ENCODE results near the gene HOXB7. TPM values are rescaled to one million over a fixed set of nuclear protein-coding genes. Genes with fewer than 3 reads are reported as not detected.

HOXB7 gene
- total and polyA plus RNA-seq, 10 of the 15 experiments (the other 5 are each of a cell fraction or from before 2014, with no cell fraction given) = 2.8 to 7.4 (median 4.2) TPM

GRCh38 chr17:48593840-48594537, 16.8 kb downstream of the HOXB7 start:
- ATAC-seq (peak; percentile 75), DNase-seq (ENCODE audit: low read depth, low spot score) (no peak), FAIRE-seq (peak; percentile 78)
- intact Hi-C loops (cut with micrococcal nuclease; ENCODE audit: unreplicated experiment) (loop anchor here (1.0 to 2.0 kb wide), 3 partner anchors 257 to 333 kb away; no protein-coding TSS in a partner anchor), in situ Hi-C loops (cut with MboI) (no loop called here)
- Histone ChIP-seq H3K4me1 (ENCODE audit: control insufficient read depth, insufficient read depth, low read length) (peaks cover 10% of the 10 kb centered on the region), H3K36me3 (ENCODE audit: control insufficient read depth in 2 of 2, insufficient read depth in 2 of 2, low read length in 1 of 2) (no peaks in the 10 kb centered on the region), H3K9me3 (replicated peaks; ENCODE audit: control insufficient read depth, insufficient read depth, low read length) (no peaks in the 10 kb centered on the region), H3K27ac (ENCODE audit: control insufficient read depth, insufficient read depth) (no peak overlapping the region), H2AFZ (ENCODE audit: control insufficient read depth, low read depth, low read length) (peak overlapping the region; percentile 67), H3K9ac (ENCODE audit: control insufficient read depth, insufficient read depth, low read length) (no peak overlapping the region), H4K20me1 (ENCODE audit: control insufficient read depth, insufficient read depth) (no peaks in the 10 kb centered on the region), H3K27me3 (replicated peaks in 1 of 2; ENCODE audit: control insufficient read depth in 2 of 2, insufficient read depth in 2 of 2, low read length in 1 of 2) (peaks cover 5 to 33% of the 10 kb centered on the region in 2 experiments), H3K79me2 (ENCODE audit: control insufficient read depth, insufficient read depth, low read length) (no peaks in the 10 kb centered on the region), H3K4me3 (no peak overlapping the region; the same call in 1 of the 2 replicates), H3K4me2 (ENCODE audit: control insufficient read depth, insufficient read depth) (peak overlapping the region; percentile 98)
- ChIA-PET RAD21 (ENCODE audit: unreplicated experiment) (interaction anchor here (0.6 to 3.8 kb wide), 31 partner anchors 8 to 568 kb away, joined by 3 to 35 read pairs (median 5); no protein-coding TSS in a partner anchor), SMC1A (ENCODE audit: uncharacterized antibody, unreplicated experiment) (interaction anchor here (0.8 to 4.3 kb wide), 22 partner anchors 15 to 481 kb away, joined by 3 to 47 read pairs (median 6); no protein-coding TSS in a partner anchor), CTCF (interaction anchor here (0.9 to 4.8 kb wide), 35 partner anchors 19 to 569 kb away, joined by 3 to 113 read pairs (median 5); no protein-coding TSS in a partner anchor), POLR2A (interaction anchor here (0.5 to 1.2 kb wide), 4 partner anchors 11 to 455 kb away, joined by 3 to 6 read pairs (median 3); no protein-coding TSS in a partner anchor)
- 20% methylated on average over 37 of the region's 37 CpGs for WGBS (ENCODE audit: insufficient coverage, insufficient replicate concordance, low lambda C conversion rate, missing lambda C conversion rate)
- no TSS peak for BruUV-seq (replicated peaks)
- TF ChIP-seq CHD2 (IDR thresholded peaks at IDR 0.05; ENCODE audit: borderline replicate concordance, low read depth, low read length) = 0 out of 2 replicates have a peak, but pooled peaks have one; percentile 26
- peak; percentile 21; the same call in 1 of the 2 replicates for TF ChIP-seq ZNF207 (IDR thresholded peaks at IDR 0.05; ENCODE audit: borderline replicate concordance)
- TF ChIP-seq FOS (IDR thresholded peaks at IDR 0.05; ENCODE audit: borderline replicate concordance, extremely low read depth, insufficient read length) = no peak
- no peak for TF ChIP-seq E2F4 (IDR thresholded peaks at IDR 0.05; ENCODE audit: low read depth, low read length)
- TF ChIP-seq CTCF (IDR thresholded peaks at IDR 0.05 in 2 of 3, conservative IDR thresholded peaks at IDR 0.05 in 1 of 3; ENCODE audit: control insufficient read depth in 2 of 3, extremely low read depth in 1 of 3, insufficient read depth in 1 of 3, low read depth in 3 of 3, low read length in 3 of 3) = peak; percentile 91 to 97 (median 94)
- TF ChIP-seq RELA (IDR thresholded peaks at IDR 0.05; ENCODE audit: borderline replicate concordance, partially characterized antibody) = peak; percentile 28
- TF ChIP-seq PBX3 (IDR thresholded peaks at IDR 0.05; ENCODE audit: insufficient replicate concordance, low read depth, low read length) = no peak
- TF ChIP-seq NKRF (conservative IDR thresholded peaks at IDR 0.05) = 0 out of 2 replicates have a peak, but pooled peaks have one; percentile 45
- TF ChIP-seq ZNF592 (IDR thresholded peaks at IDR 0.05) = 0 out of 2 replicates have a peak, but pooled peaks have one; percentile 56
- peak; percentile 96 for TF ChIP-seq YY1 (IDR thresholded peaks at IDR 0.05; ENCODE audit: low read depth, low read length)

All from GM12878 (cell line).